Measurements from ENCODE around the gene LRRN2.

GRCh38 chr1:204577794-204578478, 107.6 kb downstream of the LRRN2 start:
- TF ChIP-seq POLR2A (IDR thresholded peaks at IDR 0.05) (no peak), CTCF (IDR thresholded peaks at IDR 0.05) (no peak)
